Measurements from ENCODE around the gene TNFRSF12A. TPM values are rescaled to one million over a fixed set of nuclear protein-coding genes. Genes with fewer than 3 reads are reported as not detected.

The TNFRSF12A gene
- total and polyA plus RNA-seq, 9 of the 15 experiments (the other 6 are each of a cell fraction or from before 2014, with no cell fraction given) = 0.41 to 61.8 (median 26.5) TPM

- TF ChIP-seq CHD7 (IDR thresholded peaks at IDR 0.05; ENCODE audit: low read depth, low read length) (no peak), THRA (IDR thresholded peaks at IDR 0.05) (no peak), MYBL2 (IDR thresholded peaks at IDR 0.05; ENCODE audit: low read depth) (no peak), MYBL2 (CRISPR knock-in tag; IDR thresholded peaks at IDR 0.05; ENCODE audit: borderline replicate concordance) (no peak), E4F1 (CRISPR knock-in tag; IDR thresholded peaks at IDR 0.05; ENCODE audit: borderline replicate concordance) (no peak), NCOR1 (IDR thresholded peaks at IDR 0.05) (peak; percentile 48), CHD2 (IDR thresholded peaks at IDR 0.05; ENCODE audit: low read depth, low read length) (peak; percentile 74; the same call in 1 of the 2 replicates), RNF2 (IDR thresholded peaks at IDR 0.05) (peak; percentile 69; the same call in 1 of the 2 replicates), CREB3L1 (IDR thresholded peaks at IDR 0.05; ENCODE audit: borderline replicate concordance, low read depth) (peak; percentile 29; the same call in 1 of the 2 replicates), RCOR1 (IDR thresholded peaks at IDR 0.05; ENCODE audit: borderline replicate concordance in 1 of 2, low read depth in 2 of 2, low read length in 2 of 2) (0 out of 4 replicates have a peak, but pooled peaks of 1 of the 2 experiments have one; percentile 6)
These were observed 12.0 kb upstream of the TNFRSF12A start (continued) for GRCh38 chr16:3007957-3008689.

Measured in K562 (cell line).